Adrenal gland (tissue), 5 donors: ENCODE data around the gene PRKCH.

Experiments
- POLR2A ChIP-seq, 2 donors: fragments of 450-650 bp; IDR thresholded peaks; one replicate each; pipeline ENCODE4 v1.6.1; 2017; ENCODE audit warnings: antibody characterized with exemption in 2 of 2, mild to moderate bottlenecking in 2 of 2, moderate library complexity in 1 of 2
- TF ChIP-seq, protein P1 (sequence below), 6 experiments: fragments of 450-650 bp in 4 of 6; fragments of 200-600 bp in 2 of 6; sonication (generic) in 1 of 6; IDR thresholded peaks; 1 replicate in 5 of 6; 2 replicates in 1 of 6; pipeline versions ENCODE4 v1.5.1 to v1.8.0; 2016 to 2021; ENCODE audit warnings: antibody characterized with exemption in 6 of 6, mild to moderate bottlenecking in 2 of 6, moderate library complexity in 1 of 6
- donor health status: DM: no; HTN: no; CAD: no.

DNA sequence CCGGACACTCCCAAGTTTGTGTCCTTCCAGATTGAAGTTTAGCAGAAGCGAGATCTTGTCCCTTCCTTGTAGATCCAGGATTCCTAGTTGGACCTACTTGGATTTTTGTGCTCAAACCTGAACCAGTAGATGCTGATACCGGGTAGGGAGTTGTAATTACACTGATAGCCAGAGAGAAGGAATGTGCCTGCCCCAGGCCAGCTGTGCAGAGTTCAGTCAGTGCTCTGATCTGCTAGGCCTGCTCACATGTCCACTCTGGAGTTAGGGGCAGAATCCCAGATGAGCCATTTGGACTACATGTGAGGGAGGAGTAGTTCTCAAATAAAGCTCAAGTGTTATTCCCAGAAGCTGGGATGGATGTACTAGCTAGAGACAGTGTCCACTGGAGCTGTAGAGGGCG, 65.7 kb downstream of the PRKCH start:
- TF ChIP-seq, protein P1, sequence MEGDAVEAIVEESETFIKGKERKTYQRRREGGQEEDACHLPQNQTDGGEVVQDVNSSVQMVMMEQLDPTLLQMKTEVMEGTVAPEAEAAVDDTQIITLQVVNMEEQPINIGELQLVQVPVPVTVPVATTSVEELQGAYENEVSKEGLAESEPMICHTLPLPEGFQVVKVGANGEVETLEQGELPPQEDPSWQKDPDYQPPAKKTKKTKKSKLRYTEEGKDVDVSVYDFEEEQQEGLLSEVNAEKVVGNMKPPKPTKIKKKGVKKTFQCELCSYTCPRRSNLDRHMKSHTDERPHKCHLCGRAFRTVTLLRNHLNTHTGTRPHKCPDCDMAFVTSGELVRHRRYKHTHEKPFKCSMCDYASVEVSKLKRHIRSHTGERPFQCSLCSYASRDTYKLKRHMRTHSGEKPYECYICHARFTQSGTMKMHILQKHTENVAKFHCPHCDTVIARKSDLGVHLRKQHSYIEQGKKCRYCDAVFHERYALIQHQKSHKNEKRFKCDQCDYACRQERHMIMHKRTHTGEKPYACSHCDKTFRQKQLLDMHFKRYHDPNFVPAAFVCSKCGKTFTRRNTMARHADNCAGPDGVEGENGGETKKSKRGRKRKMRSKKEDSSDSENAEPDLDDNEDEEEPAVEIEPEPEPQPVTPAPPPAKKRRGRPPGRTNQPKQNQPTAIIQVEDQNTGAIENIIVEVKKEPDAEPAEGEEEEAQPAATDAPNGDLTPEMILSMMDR (IDR thresholded peaks at IDR 0.05) = no peak
- TF ChIP-seq POLR2A (IDR thresholded peaks at IDR 0.05) = no peak
